Measurements from ENCODE around the gene SHISA7.

SHISA7 gene

DNA sequence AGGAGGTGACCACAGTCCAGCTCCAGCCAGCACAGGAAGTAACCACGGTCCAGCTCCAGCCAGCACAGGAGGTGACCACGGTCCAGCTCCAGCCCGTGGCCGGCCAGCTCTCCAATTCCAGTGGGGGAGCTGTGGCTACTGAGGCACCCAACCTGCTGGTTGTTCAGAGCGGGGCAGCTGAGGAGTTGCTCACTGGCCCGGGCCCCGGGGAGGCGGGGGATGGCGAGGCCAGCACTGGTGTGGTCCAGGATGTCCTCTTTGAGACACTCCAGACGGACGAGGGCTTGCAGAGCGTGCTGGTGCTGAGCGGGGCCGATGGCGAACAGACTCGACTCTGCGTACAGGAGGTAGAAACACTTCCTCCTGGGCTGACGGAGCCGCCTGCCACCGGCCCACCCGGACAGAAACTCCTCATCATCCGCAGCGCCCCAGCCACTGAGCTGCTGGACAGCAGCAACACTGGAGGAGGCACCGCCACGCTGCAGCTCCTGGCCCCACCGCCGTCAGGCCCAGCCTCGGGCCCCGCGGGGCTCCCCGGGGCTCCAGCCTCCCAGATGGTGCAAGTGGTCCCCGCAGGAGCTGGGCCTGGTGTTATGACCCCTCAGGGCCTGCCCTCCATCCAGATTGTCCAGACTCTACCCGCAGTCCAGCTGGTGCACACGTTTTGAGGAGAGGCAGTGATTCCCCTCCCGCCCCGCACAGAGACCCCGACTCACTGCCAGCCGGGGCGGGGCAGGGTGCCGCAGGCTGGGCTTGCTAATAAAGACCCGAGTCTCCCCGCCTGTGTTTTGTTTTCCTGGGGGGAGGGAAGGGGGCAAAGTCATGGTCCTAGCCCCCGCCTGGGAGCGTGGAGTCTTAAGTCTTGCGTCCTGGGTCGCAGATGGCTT is 40.8 kb upstream of the SHISA7 start:
- TF ChIP-seq CTCF (IDR thresholded peaks at IDR 0.05; ENCODE audit: low read depth, low read length), result no peak
- DNase-seq (ENCODE audit: extremely low read depth, low read depth), result no peak

- TF ChIP-seq CTCF (IDR thresholded peaks at IDR 0.05; ENCODE audit: low read depth, low read length), result no peak
- DNase-seq (ENCODE audit: extremely low read depth, low read depth), result no peak
These were observed 40.0 kb upstream of the SHISA7 start for GRCh38 chr19:55482967-55483705.

- DNase-seq (ENCODE audit: extremely low read depth, low read depth), result no peak
- TF ChIP-seq CTCF (IDR thresholded peaks at IDR 0.05; ENCODE audit: low read depth, low read length), result no peak
These were observed 39.3 kb upstream of the SHISA7 start for GRCh38 chr19:55482156-55482961.

DNA sequence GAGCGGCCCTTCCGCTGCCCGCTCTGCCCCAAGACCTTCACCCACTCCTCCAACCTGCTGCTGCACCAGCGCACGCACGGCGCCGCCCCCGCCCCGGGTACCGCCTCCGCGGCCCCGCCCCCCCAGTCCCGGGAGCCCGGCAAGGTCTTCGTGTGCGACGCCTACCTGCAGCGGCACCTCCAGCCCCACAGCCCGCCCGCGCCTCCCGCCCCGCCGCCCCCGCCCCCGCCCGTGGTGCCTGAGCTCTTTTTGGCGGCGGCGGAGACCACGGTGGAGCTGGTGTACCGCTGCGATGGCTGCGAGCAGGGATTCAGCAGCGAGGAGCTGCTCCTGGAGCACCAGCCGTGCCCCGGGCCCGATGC is 38.7 kb upstream of the SHISA7 start:
- TF ChIP-seq CTCF (IDR thresholded peaks at IDR 0.05; ENCODE audit: low read depth, low read length), result no peak

DNA sequence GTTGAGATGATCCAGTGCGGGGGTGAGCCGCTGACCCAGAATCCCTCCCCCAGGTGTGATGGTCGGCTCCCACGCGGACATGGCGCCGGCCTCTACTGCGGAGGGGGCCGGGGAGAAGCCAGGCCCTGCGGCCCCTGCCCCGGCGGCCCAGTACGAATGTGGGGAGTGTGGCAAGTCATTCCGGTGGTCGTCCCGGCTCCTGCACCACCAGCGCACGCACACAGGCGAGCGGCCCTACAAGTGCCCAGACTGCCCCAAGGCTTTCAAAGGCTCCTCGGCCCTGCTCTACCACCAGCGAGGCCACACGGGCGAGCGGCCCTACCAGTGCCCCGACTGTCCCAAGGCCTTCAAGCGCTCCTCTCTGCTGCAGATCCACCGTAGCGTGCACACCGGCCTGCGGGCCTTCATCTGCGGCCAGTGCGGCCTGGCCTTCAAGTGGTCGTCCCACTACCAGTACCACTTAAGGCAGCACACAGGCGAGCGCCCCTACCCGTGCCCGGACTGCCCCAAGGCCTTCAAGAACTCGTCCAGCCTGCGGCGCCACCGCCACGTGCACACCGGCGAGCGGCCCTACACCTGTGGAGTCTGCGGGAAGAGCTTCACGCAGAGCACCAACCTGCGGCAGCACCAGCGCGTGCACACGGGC is 38.2 kb upstream of the SHISA7 start:
- no peak for TF ChIP-seq CTCF (IDR thresholded peaks at IDR 0.05; ENCODE audit: low read depth, low read length)
- no peak for DNase-seq (ENCODE audit: extremely low read depth, low read depth)

More for the DNA sequence above, 38.7 kb upstream of the SHISA7 start:
- no peak for DNase-seq (ENCODE audit: extremely low read depth, low read depth)

- TF ChIP-seq CTCF (IDR thresholded peaks at IDR 0.05; ENCODE audit: low read depth, low read length), result no peak
- DNase-seq (ENCODE audit: extremely low read depth, low read depth), result no peak
These were observed 36.5 kb upstream of the SHISA7 start for GRCh38 chr19:55479451-55480230.

All from AG09319 (cell line).